NCI-H446 (cell line): ENCODE results near the gene THAP8.
A peak's percentile ranks its signal among the peaks of the same experiment; 100 is the strongest.
"Not testable (repeated sequence)": the region's sequence is repeated elsewhere in the genome, so short reads cannot be mapped to it uniquely, and the experiment has no call there.

ENCODE experiments used
- DNase-seq, 2 experiments: peaks; one replicate each; lab custom pipeline; 2025; lab: John Stamatoyannopoulos, UW

The THAP8 gene

DNA sequence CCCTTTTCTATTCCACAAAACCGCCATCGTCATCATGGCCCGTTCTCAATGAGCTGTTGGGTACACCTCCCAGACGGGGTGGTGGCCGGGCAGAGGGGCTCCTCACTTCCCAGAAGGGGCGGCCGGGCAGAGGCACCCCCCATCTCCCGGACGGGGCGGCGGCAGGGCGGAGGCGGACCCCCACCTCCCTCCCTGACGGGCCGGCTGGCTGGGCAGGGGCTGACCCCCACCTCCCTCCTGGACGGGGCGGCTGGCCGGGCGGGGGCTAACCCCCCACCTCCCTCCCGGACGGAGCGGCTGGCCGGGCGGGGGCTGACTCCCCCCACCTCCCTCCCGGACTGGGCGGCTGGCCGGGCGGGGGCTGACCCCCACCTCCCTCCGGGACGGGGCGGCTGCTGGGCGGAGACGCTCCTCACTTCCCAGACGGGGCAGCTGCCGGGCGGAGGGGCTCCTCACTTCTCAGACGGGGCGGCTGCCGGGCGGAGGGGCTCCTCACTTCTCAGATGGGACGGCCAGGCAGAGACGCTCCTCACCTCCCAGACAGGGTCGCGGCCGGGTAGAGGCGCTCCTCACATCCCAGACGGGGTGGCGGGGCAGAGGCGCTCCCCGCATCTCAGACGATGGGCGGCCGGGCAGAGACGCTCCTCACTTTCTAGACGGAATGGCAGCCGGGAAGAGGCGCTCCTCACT lies 14.9 kb upstream of the THAP8 start:
- DNase-seq: not testable (repeated sequence)

DNA sequence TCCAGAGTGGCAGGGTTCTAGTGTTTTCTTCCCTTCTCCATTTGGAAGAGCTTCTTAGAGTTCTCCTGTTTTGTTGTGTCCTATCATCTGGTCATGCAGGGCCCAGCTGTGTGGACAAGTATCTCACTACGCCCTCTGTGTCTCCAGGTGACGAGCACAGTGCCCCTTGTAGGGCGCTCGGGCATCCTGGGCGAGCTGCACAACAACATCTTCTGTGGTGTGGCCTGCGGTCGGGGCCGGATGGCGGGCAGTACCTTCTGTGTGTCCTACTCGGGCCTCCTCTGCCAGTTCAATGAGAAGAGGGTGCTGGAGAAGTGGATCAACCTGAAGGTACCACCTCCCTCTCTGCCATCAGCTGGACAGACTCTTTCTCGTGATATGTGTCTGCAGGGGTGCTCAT lies 13.6 kb upstream of the THAP8 start:
- DNase-seq: no peak

DNA sequence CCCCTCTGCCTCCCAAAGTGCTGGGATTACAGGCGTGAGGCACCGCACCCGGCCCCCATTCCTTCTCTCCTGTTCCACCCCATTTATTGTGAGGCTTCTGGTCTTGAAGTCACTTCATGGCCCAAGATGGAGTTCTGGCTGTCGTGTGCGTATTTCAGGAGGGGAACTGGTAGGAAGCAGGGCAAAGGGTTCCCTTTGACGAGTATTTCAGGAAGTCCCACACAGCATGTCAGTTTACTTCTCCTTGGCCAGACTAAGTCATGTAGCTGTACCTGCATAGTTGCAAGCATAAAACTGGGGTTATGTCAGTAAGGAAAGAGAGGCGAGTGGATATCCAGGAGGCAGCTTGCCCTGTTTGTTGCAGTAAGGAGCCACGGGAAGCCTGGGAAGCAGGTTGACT lies 10.7 kb upstream of the THAP8 start:
- DNase-seq: no peak

DNA sequence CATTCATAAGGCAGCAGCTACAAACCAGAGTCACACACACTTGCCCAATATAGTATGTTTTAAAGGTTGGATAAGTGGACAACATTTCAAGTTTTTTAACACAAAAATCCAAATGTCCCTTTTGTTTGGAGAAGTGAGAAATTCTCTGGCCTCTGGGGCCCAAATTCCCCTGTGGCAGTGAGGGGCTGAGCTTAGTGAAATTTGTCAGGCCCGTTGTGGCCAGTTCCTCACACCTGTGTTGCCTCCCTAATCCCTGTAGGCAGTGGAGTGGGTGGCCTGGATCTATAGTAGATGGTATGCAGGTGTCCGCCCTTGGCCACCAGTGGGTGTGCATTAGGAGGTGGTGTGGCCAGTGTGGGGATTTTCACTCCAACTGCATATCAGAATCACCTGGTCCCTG lies 7.3 kb upstream of the THAP8 start:
- no peak for DNase-seq

DNA sequence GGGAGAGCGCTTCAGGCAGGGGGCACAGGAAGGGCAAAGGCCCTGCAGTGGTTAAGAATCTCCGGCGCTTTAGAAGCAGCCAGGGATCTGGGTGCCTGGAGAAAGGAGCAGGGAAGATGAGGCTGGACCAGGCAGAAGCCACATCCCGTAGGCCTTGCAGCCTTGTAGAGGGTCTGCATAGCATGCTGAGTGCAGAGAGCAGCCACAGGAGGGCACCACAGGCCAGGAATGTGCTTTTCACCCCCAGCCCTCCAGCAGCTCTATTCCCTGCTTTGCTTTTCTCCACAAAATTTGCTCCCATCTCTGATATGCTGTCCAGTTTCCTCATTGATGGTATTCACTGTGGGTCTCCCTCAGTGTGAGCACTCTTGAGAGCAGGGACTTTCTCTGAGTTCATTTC lies 6.3 kb upstream of the THAP8 start:
- DNase-seq: no peak

DNA sequence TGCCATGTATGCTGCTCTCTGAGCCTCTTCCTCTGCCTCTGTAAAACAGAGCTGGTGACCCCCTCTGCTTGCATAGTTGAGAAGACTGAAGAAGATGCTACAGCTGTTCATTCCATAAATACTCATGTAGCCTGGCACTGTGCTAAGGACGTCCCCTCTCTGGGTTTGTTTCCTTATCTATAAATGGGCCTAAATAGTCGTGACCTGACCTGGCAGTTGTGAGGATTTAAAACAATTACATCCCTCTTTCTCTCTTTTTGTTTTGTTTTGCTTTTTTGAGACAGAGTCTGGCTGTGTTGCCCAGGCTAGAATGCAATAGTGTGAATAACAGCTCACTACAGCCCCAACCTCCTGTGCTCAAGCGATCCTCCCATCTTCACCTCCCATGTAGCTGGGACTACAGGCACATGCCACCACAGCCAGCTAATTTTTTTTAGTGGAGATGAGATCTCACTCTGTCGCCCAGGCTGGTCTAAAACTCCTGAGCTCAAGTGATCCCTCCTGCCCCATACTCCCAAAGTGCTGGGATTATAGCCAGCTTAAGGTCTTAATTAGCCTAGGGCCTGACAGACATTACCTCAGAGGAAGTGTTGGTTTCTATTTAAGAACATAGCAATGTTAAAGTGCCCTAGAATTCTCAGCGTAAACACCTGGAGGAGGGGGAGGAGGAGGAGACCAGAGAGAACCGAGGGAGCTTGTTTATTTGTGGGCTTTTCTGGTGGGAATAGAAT lies 5.3 kb upstream of the THAP8 start:
- DNase-seq: no peak

DNA sequence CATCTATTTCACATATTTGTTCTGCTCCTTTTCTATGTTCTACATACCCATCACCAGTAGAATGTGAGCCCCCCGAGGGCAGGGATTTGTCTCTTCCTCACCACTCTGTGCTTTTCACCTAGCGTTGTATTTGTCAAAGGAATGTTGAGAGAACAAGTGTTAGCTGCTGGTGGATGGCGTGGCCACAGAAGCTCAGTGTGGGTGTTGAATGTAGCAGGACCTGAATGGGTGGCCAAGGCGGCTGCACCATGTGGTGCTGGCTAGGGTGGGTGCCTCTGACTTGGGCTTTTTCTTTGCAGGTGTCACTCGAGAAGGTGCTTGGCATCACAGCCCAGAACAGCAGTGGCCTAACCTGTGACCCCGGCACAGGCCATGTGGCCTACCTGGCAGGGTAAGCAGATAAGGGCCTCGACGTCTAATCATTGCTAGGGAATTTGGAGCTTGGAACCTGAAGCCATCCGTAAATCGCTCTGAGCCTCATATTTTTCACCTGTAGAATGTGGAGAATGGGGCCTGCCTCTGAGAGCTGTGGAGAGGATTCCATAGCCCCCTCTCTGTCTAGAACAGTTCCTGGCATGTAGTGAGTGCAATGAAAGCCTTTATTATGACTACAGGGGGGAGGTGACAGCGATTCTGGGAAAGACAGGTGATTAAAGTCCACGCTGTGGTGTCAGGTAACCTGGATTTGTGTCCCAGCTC lies 4.5 kb upstream of the THAP8 start:
- no peak for DNase-seq

DNA sequence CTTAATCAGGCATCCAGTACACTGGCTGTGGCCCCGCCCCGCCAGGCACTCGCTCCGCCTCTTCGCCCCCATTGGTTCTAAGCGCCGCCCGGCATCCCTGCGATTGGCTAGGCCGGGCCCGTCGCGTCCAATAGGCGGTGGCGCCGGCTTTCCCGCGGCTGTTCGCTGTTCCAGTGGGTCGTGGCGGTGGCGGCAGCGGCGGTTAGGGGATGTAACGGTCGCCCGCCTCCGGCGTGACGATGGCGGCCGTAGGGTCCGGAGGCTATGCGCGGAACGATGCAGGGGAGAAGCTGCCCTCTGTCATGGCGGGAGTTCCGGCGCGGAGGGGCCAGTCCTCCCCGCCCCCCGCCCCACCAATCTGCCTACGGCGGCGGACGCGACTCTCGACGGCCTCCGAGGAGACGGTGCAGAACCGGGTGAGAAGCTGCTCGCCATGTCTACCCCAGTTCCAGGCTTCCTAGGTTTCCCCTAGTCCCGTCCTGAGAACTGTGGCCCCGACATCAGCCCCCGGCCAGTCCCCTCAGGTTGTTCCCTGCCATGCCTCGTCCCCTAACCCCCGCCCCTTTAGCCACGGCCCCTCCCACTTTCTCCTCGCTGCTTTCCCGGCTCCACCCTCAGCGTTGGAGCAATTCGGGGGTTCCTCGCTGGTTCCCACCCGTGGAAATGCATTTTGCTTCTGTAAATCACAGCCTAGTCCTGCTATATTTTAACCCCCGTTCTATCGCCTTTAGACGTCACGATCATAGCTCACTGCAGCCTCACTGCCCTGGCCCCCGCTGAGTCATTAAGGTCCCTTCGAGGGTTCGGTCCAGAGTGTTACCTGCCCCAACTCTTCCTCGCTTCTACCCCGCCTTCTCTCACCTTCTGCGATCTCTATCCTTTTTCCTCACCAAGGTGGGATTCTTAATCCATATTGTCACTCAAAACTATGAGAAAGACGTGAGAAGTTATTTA lies 925 bp upstream of the THAP8 start, which contains the start of gene WDR62:
Gene WDR62 (plus strand): TSS at position 165 of the 954 bp plus-strand sequence. CDS start 75 bp downstream, at position 240.
- DNase-seq: peak; percentile 98

DNA sequence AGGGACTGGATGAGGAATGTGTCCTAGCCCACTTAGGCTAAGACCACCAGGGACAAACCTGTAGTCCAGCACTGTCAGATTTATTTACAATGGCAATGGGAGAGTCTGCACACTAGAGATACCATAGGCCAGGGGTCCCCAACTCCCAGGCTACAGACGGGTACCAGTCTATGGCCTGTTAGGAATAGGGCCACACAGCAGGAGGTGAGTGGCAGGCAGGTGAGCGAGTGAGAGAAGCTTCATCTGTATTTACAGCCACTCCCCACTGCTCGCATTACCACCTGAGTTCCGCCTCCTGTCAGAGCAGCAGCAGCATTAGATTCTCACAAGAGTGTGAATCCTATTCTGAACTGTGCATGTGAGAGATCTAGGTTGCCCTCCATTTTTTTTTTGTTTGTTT lies 2.4 kb downstream of the THAP8 start:
- no peak for DNase-seq

DNA sequence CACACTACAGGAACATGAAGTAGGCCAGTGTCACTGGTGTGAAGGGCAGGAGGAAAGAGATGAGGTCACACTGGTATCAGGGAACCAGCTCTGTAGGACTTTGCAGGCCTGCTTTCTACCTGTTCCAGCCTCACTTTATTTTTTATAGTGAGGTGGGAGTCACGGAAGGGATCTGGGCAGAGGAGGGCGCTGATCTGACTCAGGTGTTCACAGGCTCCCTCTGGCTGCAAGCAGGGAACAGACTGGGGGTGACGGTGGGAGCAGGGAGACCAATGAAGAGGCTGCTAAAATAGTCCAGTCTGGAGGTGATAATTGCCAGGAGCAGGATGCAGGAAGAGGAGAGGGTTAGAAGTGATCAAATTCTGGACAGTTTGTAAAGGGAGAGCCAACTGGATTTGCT lies 2.8 kb downstream of the THAP8 start:
- no peak for DNase-seq

DNA sequence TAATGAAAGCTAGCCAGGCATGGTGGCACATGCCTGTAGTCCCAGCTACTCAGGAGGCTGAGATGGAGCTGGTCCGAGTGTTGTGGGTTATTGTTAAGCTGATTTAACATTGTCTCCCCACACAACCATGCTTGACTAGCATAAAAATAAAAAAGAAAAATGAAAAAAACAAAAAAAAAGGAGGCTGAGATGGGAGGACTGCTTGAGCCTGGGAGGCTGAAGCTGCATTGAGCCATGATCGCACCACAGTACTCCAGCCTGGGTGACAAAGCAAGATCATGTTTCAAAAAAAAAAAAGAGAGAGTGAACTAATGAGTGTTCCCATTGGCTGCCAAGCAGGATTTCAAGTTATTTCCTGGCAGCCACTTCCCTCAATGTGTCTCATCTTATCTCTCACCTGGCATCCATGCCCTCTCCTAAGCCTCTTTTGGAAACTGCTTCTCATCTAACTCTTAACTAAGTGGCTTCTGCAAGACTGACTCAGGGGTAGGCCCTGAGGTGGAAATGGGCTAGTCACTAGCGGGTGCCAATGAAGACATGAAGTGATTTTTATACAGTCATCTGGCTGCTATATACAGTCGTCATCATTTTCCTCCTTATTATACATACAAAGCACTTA lies 4.9 kb downstream of the THAP8 start:
- no peak for DNase-seq

DNA sequence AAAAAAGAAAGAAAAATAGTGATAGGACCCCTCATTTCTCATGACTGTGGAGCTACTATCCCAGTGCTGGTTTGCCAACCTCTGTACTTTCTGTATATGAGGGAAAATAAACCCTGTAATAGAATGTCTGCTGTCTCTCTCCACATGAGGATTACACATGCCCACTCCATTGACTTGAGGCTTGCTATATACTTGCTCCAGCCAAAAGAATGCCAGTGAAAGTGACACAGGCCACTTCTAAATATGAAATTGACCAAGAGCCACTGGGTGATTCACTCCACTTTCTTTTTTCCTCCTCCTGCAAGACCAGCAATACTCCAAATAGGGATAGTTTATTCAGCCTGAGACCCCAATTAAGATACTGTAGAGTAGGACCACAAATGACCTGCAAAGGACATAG lies 6.2 kb downstream of the THAP8 start:
- DNase-seq: no peak

DNA sequence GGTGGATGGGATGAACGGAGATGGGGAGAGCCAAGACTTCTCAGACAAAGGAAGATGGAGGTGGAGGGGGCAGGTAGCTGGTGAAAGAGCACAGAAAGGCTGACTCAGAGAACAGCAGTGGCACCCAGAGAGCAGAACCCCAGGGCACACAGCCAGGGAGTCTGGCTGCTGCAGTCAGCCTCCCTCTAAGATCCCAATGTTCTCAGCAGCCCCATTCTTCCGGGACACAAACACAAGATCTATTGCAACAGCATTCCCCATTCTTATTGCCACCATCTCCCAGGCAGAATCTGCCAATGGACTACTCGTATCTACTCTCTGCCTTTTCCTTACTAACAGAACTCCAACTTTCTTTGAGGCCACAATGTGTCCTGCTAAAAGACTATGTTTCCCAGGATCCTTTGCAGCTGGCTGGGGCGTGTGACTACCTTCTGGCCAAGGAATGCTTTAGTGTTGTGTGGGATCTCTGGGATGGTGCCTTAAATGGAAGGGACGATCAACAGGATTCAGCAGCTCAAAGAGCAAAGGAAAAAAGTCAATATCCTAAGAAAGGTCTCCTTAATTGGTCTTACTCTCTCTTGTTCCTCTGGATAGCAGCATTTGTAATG lies 7.5 kb downstream of the THAP8 start:
- no peak for DNase-seq

DNA sequence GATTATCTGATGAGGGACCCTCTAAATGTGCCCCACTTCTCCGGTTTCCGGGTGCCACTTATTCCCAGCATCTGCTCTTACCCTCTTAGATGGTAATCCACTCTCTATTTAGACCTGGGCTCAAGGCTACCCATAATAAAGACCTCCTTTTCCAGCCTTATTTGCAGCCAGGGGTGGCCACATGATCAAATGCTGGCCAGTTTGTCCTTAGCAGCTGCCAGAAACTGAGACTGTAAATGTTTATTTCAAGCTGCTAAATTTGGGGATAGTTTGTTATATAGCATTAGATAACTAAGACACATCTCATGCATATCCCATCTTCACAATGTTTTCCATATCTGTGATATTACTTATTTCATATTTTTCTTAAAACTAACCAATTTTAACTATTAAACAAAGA lies 10.1 kb downstream of the THAP8 start:
- DNase-seq: no peak

DNA sequence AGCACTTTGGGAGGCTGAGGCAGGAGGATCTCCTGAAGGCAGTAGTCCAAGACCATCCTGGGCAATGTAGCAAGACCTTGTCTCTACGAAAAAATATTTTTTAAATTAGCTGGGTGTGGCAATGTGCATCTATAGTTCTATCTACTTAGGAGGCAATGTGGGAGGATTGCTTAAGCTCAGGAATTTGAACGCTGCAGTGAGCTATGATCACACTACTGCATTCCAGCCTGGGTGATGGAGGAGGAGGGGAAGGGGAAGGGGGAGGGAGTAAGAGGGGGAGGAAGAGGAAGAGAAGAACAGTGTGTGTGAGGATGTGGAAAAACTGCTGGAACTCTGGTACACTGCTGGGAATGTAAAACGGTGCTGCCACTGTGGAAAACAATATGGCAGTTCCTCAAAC lies 12.3 kb downstream of the THAP8 start:
- no peak for DNase-seq

DNA sequence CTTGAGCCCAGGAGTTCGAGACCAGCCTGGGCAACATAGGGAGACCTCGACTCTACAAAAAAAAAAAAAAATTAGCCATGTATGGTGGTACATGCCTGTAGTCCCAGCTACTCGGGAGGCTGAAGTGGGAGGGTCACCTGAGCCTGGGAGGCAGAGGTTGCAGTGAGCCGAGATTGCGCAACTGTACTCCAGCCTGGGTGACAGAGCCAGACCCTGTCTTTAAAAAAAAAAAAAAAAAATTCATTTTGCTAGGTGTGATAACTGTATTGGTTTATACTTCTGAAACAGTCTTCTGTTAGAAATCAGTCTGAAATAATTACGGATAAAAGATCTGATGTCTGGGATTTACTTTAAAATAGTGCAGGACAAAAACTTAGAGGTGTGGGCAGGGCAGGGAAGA lies 13.0 kb downstream of the THAP8 start:
- not testable (repeated sequence) for DNase-seq

DNA sequence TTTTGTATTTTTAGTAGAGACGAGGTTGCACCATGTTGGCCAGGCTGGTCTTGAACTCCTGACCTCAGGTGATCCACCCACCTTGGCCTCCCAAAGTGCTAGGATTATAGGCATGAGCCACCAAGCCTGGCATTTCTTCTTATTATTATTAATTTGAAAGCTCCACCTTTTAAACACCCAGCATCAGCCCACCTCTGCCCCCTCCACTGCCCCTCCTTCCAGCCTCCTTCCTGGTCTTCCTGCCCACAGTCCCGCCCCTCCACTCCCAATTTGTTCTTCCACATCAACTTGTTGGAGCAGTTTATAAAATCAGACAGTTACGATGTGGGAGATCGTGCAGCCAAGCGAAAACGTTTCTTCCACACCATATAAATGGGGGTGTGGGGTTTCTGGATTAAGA lies 13.6 kb downstream of the THAP8 start:
- DNase-seq: no peak

DNA sequence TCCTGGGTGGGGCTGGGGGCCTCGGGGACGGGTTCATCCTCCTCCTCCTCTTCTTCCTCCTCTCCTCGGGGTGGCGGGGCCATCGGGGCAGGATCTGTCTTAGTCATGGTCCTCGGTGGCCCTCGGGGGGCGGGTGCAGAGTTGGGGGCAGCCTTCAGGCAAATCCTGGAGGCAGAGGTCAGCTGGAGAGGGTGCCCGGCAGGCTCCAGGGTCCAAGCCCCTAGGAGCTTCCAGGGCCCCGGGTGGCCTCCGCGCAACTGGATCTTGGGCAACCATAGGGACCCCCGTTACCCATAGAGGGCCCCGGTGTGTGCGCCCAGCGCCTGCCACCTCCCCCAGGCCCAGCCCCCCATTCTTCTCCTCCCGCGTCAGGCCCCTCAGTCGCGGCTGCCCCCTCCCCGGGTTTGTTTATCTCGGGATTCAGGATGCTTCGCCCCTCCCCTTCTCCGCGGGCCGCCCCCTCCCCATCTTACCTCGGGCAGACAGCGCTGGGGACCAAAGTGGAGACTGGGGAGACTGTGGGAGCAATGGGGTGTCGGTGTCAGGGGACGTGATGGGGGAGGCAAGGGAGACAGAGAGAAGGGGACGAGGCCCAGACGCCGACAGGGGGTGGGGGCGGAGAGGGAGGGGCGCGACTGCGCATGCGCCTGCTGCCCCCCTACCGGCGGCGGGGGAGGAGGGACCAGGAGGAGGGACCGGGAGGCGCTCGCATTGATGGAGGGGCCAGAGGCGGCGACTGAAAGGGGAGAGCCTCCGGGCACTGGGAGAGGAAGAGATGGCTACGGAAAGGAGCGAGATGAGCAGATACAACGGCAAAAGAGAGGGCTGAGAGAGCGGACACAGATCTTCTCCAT lies 21.6 kb downstream of the THAP8 start, which contains the start of gene CLIP3:
Gene CLIP3 (minus strand): TSS at position 623 of the 854 bp plus-strand sequence. CDS start 516 bp downstream, at position 107.
- no peak for DNase-seq

DNA sequence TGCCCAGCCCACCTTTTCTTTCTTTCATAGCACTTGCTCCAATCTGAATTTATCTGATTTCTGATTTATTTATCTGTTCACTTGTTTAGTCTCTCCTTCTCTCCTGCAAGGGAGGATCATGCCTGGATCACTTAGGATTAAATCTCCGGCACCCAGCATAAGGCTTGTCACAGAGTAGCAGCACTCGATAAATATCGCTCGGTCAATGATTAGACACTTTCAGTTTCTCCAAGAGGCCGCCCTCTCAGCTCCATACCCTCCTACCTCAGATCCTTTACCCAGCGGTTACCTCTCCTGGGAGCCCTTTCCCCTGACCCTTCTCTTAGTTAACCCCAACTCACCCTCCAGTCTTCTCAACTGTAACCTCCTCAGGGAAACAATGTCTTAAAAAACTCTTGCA lies 22.8 kb downstream of the THAP8 start:
- DNase-seq: no peak
